ENCODE results near the gene AHR.
A peak's percentile ranks its signal among the peaks of the same experiment; 100 is the strongest.

The AHR gene

DNA sequence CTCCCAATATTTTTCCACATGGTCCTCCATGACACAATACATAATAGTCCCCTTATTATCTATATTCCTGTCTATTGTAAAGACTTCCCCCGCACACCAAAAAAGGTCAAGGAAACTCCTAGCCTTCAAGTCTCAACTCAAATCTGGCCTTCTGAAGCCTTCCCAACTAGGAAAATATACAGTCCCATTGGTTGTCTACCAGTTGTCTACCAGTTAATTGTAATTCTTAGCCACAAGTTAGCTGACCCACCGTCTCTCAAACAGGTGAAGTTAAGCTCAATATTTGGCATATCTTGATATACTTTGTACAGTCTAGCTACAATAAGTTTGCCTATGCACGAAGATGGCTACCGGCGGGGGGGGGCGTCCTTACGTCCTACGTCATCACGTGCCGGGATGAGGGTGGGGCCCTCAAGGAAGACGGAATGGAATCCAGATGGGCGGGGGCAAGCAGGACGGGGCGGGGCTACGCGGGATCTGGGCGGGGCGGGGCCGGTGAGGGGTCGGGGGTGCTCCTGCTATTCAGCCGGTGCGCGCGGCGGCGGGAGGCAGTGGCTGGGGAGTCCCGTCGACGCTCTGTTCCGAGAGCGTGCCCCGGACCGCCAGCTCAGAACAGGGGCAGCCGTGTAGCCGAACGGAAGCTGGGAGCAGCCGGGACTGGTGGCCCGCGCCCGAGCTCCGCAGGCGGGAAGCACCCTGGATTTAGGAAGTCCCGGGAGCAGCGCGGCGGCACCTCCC is at the start of gene AHR:
TSS of gene AHR (plus strand) at position 551 of the 738 bp plus-strand sequence. CDS start 613 bp downstream, outside the sequence.
- no peaks in the 10 kb centered on the region for H3K27me3 ChIP-seq (ENCODE audit: insufficient read depth, poor library complexity, severe bottlenecking)
- DNase-seq (ENCODE audit: low spot score) (peak; percentile 91), ATAC-seq (ENCODE audit: low read depth) (peak; percentile 80)
- H3K9me3 ChIP-seq (ENCODE audit: severe bottlenecking) = no peaks in the 10 kb centered on the region
- H3K27ac ChIP-seq (ENCODE audit: poor library complexity, severe bottlenecking) = peak within 1 kb of the TSS; percentile 67
- H3K4me3 ChIP-seq (ENCODE audit: severe bottlenecking) = peak within 1 kb of the TSS; percentile 77
- no peaks in the 10 kb centered on the region for H3K36me3 ChIP-seq (ENCODE audit: low read depth)
- H3K4me1 ChIP-seq (ENCODE audit: insufficient read depth, poor library complexity, severe bottlenecking) = peaks cover 24% of the 10 kb centered on the region
- no peak for TF ChIP-seq CTCF (IDR thresholded peaks at IDR 0.05; ENCODE audit: poor library complexity, severe bottlenecking)

- H3K4me1 ChIP-seq (ENCODE audit: insufficient read depth, poor library complexity, severe bottlenecking) = peaks cover 11% of the 10 kb centered on the region
- TF ChIP-seq CTCF (IDR thresholded peaks at IDR 0.05; ENCODE audit: poor library complexity, severe bottlenecking) = no peak
- no peaks in the 10 kb centered on the region for H3K36me3 ChIP-seq (ENCODE audit: low read depth)
- no peak overlapping the region for H3K27ac ChIP-seq (ENCODE audit: poor library complexity, severe bottlenecking)
- H3K27me3 ChIP-seq (ENCODE audit: insufficient read depth, poor library complexity, severe bottlenecking) = no peaks in the 10 kb centered on the region
- H3K4me3 ChIP-seq (ENCODE audit: severe bottlenecking) = no peak overlapping the region
- no peak for ATAC-seq (ENCODE audit: low read depth)
- DNase-seq (ENCODE audit: low spot score) = no peak
- H3K9me3 ChIP-seq (ENCODE audit: severe bottlenecking) = no peaks in the 10 kb centered on the region
Observed at GRCh38 chr7:17253885-17254284, 44.6 kb upstream of the AHR start.

- no peak for TF ChIP-seq CTCF (IDR thresholded peaks at IDR 0.05; ENCODE audit: poor library complexity, severe bottlenecking)
- Histone ChIP-seq H3K27me3 (ENCODE audit: insufficient read depth, poor library complexity, severe bottlenecking) (no peaks in the 10 kb centered on the region), H3K9me3 (ENCODE audit: severe bottlenecking) (no peaks in the 10 kb centered on the region), H3K4me3 (ENCODE audit: severe bottlenecking) (no peak overlapping the region), H3K36me3 (ENCODE audit: low read depth) (no peaks in the 10 kb centered on the region), H3K27ac (ENCODE audit: poor library complexity, severe bottlenecking) (peak overlapping the region; percentile 33), H3K4me1 (ENCODE audit: insufficient read depth, poor library complexity, severe bottlenecking) (peaks cover 20% of the 10 kb centered on the region)
- ATAC-seq (ENCODE audit: low read depth) (no peak), DNase-seq (ENCODE audit: low spot score) (no peak)
Observed at GRCh38 chr7:17255926-17256325, 42.5 kb upstream of the AHR start.

DNA sequence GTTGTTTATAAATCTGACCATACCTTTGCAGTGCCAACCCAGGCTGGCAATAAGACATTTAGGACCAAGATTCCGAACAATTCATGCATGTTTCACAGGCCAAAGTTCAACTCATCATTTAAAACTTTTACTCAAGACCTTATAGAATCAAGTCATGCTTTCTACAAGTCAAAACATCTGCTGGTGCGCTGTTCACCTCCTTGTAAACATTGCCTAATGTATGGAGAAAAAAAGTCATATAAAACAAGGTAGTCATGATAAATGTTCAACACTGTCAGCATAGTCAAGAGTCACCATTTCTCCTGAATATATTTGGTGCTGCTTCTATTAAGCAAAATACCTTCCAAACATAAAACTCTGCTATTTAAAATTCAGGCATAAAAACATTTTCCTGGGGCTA is 42.1 kb upstream of the AHR start:
- ATAC-seq (ENCODE audit: low read depth) = no peak
- TF ChIP-seq CTCF (IDR thresholded peaks at IDR 0.05; ENCODE audit: poor library complexity, severe bottlenecking) = no peak
- Histone ChIP-seq H3K27me3 (ENCODE audit: insufficient read depth, poor library complexity, severe bottlenecking) (no peaks in the 10 kb centered on the region), H3K4me1 (ENCODE audit: insufficient read depth, poor library complexity, severe bottlenecking) (peaks cover 23% of the 10 kb centered on the region), H3K4me3 (ENCODE audit: severe bottlenecking) (no peak overlapping the region), H3K27ac (ENCODE audit: poor library complexity, severe bottlenecking) (peak overlapping the region; percentile 33), H3K9me3 (ENCODE audit: severe bottlenecking) (no peaks in the 10 kb centered on the region), H3K36me3 (ENCODE audit: low read depth) (no peaks in the 10 kb centered on the region)
- DNase-seq (ENCODE audit: low spot score) = no peak

DNA sequence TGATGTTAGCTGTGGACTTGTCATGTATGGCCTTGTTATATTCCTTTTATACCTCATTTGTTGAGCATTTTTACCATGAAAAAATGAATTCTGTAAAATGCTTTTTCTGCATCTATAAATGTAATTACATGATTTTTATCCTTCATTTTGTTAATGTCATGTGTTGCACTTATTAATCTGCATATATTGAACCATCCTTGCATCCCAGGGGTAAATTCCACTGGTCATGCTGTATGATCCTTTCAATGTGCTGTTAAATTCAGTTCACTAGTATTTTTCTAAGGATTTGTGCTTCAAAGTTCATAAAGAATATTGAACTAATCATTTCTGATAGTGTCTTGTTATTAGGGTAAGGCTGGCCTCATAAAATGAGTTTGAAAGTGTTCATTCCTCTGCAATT is 31.9 kb upstream of the AHR start:
- Histone ChIP-seq H3K36me3 (ENCODE audit: low read depth) (no peaks in the 10 kb centered on the region), H3K27me3 (ENCODE audit: insufficient read depth, poor library complexity, severe bottlenecking) (no peaks in the 10 kb centered on the region), H3K27ac (ENCODE audit: poor library complexity, severe bottlenecking) (no peak overlapping the region), H3K4me1 (ENCODE audit: insufficient read depth, poor library complexity, severe bottlenecking) (peaks cover under 1% of the 10 kb centered on the region), H3K4me3 (ENCODE audit: severe bottlenecking) (no peak overlapping the region), H3K9me3 (ENCODE audit: severe bottlenecking) (peaks cover 14% of the 10 kb centered on the region)
- no peak for DNase-seq (ENCODE audit: low spot score)
- no peak for ATAC-seq (ENCODE audit: low read depth)
- no peak for TF ChIP-seq CTCF (IDR thresholded peaks at IDR 0.05; ENCODE audit: poor library complexity, severe bottlenecking)
